GM12891 (cell line): Measurements from ENCODE around the gene SNAPC3.

Source experiments
- PAX5 ChIP-seq: IDR thresholded peaks from 2 replicates; pipeline ENCODE4 v1.6.1; 2011; ENCODE audit warnings: low read length, moderate library complexity, mild to moderate bottlenecking; ENCODE audit not compliant: insufficient read depth, severe bottlenecking
- POLR2A ChIP-seq: IDR thresholded peaks from 2 replicates; pipeline ENCODE4 v1.6.1; 2011; ENCODE audit warnings: low read depth, low read length, control low read depth
- POLR2AphosphoS5 ChIP-seq: IDR thresholded peaks from 2 replicates; pipeline ENCODE4 v1.6.1; 2011; ENCODE audit warnings: low read depth, low read length, control low read depth
- POU2F2 ChIP-seq: IDR thresholded peaks from 2 replicates; pipeline ENCODE4 v1.6.1; 2011; ENCODE audit warnings: low read depth, mild to moderate bottlenecking, control low read depth, low read length, moderate library complexity
- SPI1 ChIP-seq: IDR thresholded peaks from 2 replicates; pipeline ENCODE4 v1.6.1; 2011; ENCODE audit warnings: low read depth, low read length, control low read depth
- TAF1 ChIP-seq: IDR thresholded peaks from 2 replicates; pipeline ENCODE4 v1.6.1; 2011; ENCODE audit warnings: low read depth, low read length, control low read depth

DNA sequence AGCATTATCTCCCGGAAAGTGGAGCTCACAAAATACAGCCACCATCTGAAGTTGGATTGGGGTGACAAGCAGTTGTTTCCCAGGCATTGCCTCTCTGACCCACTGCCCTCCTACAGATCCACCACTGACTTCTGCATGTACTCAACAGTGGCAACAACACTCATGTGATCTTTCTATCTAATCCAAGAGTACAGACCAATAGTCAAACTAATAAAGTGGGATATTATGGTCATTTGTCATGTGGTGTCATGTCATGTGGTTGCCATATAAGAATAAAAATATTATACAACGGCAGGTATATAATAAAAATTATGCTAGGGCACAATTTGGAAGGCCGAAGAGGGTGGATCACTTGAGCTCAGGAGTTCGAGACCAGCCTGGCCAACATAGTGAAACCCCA is 33.0 kb upstream of the SNAPC3 start:
- TF ChIP-seq POLR2AphosphoS5 (no peak), POLR2A (no peak), PAX5 (no peak), TAF1 (no peak), POU2F2 (no peak), SPI1 (no peak)
